GM10266 (cell line): ENCODE data around the gene RPTOR.

Experiments used
- DNase-seq: peaks from one replicate; pipeline ENCODE4 v3.0.0; 2012; ENCODE audit errors: extremely low spot score
- CTCF ChIP-seq: IDR thresholded peaks from 2 replicates; pipeline ENCODE4 v1.5.1; 2012; ENCODE audit warnings: mild to moderate bottlenecking, low read depth; ENCODE audit not compliant: control insufficient read depth, insufficient read depth; ENCODE audit errors: missing control alignments

Gene RPTOR

GRCh38 chr17:80582165-80582564 lies 37.5 kb downstream of the RPTOR start:
- DNase-seq: no peak
- no peak for TF ChIP-seq CTCF

GRCh38 chr17:80584176-80584905 lies 39.7 kb downstream of the RPTOR start:
- no peak for TF ChIP-seq CTCF

GRCh38 chr17:80585890-80586845 lies 41.5 kb downstream of the RPTOR start:
- DNase-seq: no peak
- TF ChIP-seq CTCF: no peak

More at GRCh38 chr17:80584176-80584905, 39.7 kb downstream of the RPTOR start:
- no peak for DNase-seq

- TF ChIP-seq CTCF: no peak
Observed at GRCh38 chr17:80586846-80587228, 42.2 kb downstream of the RPTOR start.

GRCh38 chr17:80588702-80589383 lies 44.2 kb downstream of the RPTOR start:
- TF ChIP-seq CTCF: no peak
- no peak for DNase-seq

More at GRCh38 chr17:80586846-80587228, 42.2 kb downstream of the RPTOR start:
- no peak for DNase-seq

- DNase-seq: no peak
- TF ChIP-seq CTCF: no peak
Observed at GRCh38 chr17:80591788-80592187, 47.1 kb downstream of the RPTOR start.

- DNase-seq: no peak
- no peak for TF ChIP-seq CTCF
Observed at GRCh38 chr17:80592243-80592642, 47.6 kb downstream of the RPTOR start.
